Heart right ventricle (tissue), 16 donors: Measurements from ENCODE around the gene REEP1. TPM values are rescaled to one million over a fixed set of nuclear protein-coding genes. Genes with fewer than 3 reads are reported as not detected.

Experiments
- ATAC-seq, 8 donors: fragments of 200-7000 bp; cut with Tn5 transposase; one replicate each; pipeline ENCODE4 v1.9.1; 2020; ENCODE audit warnings: mild to moderate bottlenecking in 8 of 8, moderate library complexity in 8 of 8, moderate number of reproducible peaks in 1 of 8
- DNase-seq, 2 donors: peaks; one replicate each; pipeline ENCODE4 v3.0.0-alpha.2; 2020
- H3K27ac ChIP-seq, 10 donors: fragments of 200-600 bp; sonication (generic) in 2 of 10; one replicate each; pipeline versions ENCODE4 v1.5.0 to v1.8.0; 2020 to 2022; ENCODE audit warnings: mild to moderate bottlenecking in 3 of 10
- H3K27me3 ChIP-seq, 7 donors: fragments of 200-600 bp; one replicate each; pipeline ENCODE4 v1.8.0; 2021 to 2022; ENCODE audit warnings: mild to moderate bottlenecking in 2 of 7
- H3K36me3 ChIP-seq, 9 donors: fragments of 200-600 bp; sonication (generic) in 1 of 9; one replicate each; pipeline versions ENCODE4 v1.5.0 to v1.8.0; 2020 to 2022; ENCODE audit warnings: mild to moderate bottlenecking in 2 of 9
- H3K4me1 ChIP-seq, 9 donors: fragments of 200-600 bp; sonication (generic) in 1 of 9; one replicate each; pipeline versions ENCODE4 v1.5.0 to v1.8.0; 2020 to 2022; ENCODE audit warnings: mild to moderate bottlenecking in 4 of 9
- H3K4me3 ChIP-seq, 10 donors: fragments of 200-600 bp; sonication (generic) in 2 of 10; one replicate each; pipeline versions ENCODE4 v1.5.0 to v1.8.0; 2020 to 2022; ENCODE audit warnings: mild to moderate bottlenecking in 7 of 10, moderate library complexity in 2 of 10
- H3K9me3 ChIP-seq, 11 donors: fragments of 200-600 bp in 10 of 11; sonication (generic) in 2 of 11; one replicate each; pipeline versions ENCODE4 v1.5.0 to v1.8.0; 2013 to 2022; ENCODE audit warnings: mild to moderate bottlenecking in 2 of 11, control low read depth in 1 of 11, moderate library complexity in 1 of 11
- CTCF ChIP-seq, 9 donors: fragments of 200-600 bp; sonication (generic) in 2 of 9; IDR thresholded peaks; one replicate each; pipeline versions ENCODE4 v1.5.0 to v1.8.0; 2021 to 2022; ENCODE audit warnings: antibody characterized with exemption in 9 of 9, mild to moderate bottlenecking in 5 of 9, moderate library complexity in 1 of 9
- WGBS, 2 donors: extraction: QIAGEN DNeasy Blood & Tissue Kit; methylation state at CpG; one replicate each; pipeline ENCODE4 v1.1.7; 2013; ENCODE audit warnings: inconsistent platforms in 1 of 2; 5-methylcytosine and 5-hydroxymethylcytosine counted together
- intact Hi-C, 10 donors: fragments of 100-400 bp; cut with DNase I; formaldehyde crosslinking; loops; one replicate each; pipeline versions ENCODE4 v1.11.1 to v1.14.2; 2022
- polyA plus RNA-seq, 2 donors: library from polyadenylated mRNA; stranded (reverse); fragments of 200-250 nt; gene quantifications; one replicate each; pipeline ENCODE4 v1.2.3, GENCODE V29; 2013
- total RNA-seq, 10 donors: library from RNA; stranded (reverse); fragmentation: NEBNext Ultra II Directional in 3 of 10; extraction: Animal tissue kit (Norgen Biotek cat#: 25700) in 3 of 10; gene quantifications; one replicate each; pipeline versions ENCODE4 v1.2.1 to v1.2.4, GENCODE V29; 2021 to 2023
- donor health status: Arrhythmogenic right ventricular cardiomyopathy.
- donor health status: ischemic (EF 13 %, LVEDD 7.1; RV severe dilation, severe dysfunction).
- donor health status: healthy with polysubstance abuse.
- donor health status: DM: no; HTN: yes; CAD: no.
- donor health status: DM: no; HTN: no; CAD: no.
- donor health status: ischemic (EF 25% LVEDD 6.9; RV normal size, moderate dysfunction).
- donor health status: ischemic (EF 25% LVEDD 5.7; RV mildly dilated, moderate dysfunction).
- donor health status: healthy.
- donor health status: DM: yes; HTN: yes; CAD: no.
- donor health status: Ischemic cardiomyopathy.
- donor health status: ischemic (EF 35%, LVEDD 5.7; RV mildly dilated, moderate dysfunction).
- donor health status: nonischemic (EF 11% LVEDD 7.7; RV severe dilation, severe dysfunction).
- donor health status: DM: yes; HTN: yes; CAD: no.
- donor health status: PGD.
- donor health status: ischemic (EF 29% LVEDD 5.4; RV normal size, mild dysfunction).
- donor health status: nonischemic (EF 23%, LVEDD 6.1; RV moderate dilation, normal function).

Gene REEP1
- total and polyA plus RNA-seq, 12 donors, result 15.2 to 30.5 (median 25.6) TPM

GRCh38 chr2:86176597-86176996, 160.8 kb downstream of the REEP1 start:
- no peaks in the 10 kb centered on the region for H3K27me3 ChIP-seq
- intact Hi-C loops, result no loop called here
- ATAC-seq, result peak in 1 of 8 donors; percentile 38
- H3K4me1 ChIP-seq, result peaks cover 0 to 38% (median 18%) of the 10 kb centered on the region in 9 donors
- no peak for DNase-seq
- TF ChIP-seq CTCF (IDR thresholded peaks at IDR 0.05), result no peak
- no peaks in the 10 kb centered on the region for H3K9me3 ChIP-seq
- no peak overlapping the region for H3K4me3 ChIP-seq
- peak overlapping the region in 2 of 10 donors; percentile 14 to 17 for H3K27ac ChIP-seq
- H3K36me3 ChIP-seq, result peaks cover 0 to 95% (median 40%) of the 10 kb centered on the region in 9 donors

GRCh38 chr2:86175828-86176227, 161.6 kb downstream of the REEP1 start:
- Histone ChIP-seq H3K4me1 (peaks cover 0 to 30% (median 18%) of the 10 kb centered on the region in 9 donors), H3K27ac (peak overlapping the region in 2 of 10 donors; percentile 8 to 17), H3K9me3 (no peaks in the 10 kb centered on the region), H3K4me3 (no peak overlapping the region), H3K36me3 (peaks cover 0 to 99% (median 46%) of the 10 kb centered on the region in 9 donors), H3K27me3 (no peaks in the 10 kb centered on the region)
- intact Hi-C loops, result no loop called here
- WGBS, 2 donors, result 79 to 91% methylated on average over 1 of the region's 1 CpG
- TF ChIP-seq CTCF (IDR thresholded peaks at IDR 0.05), result no peak
- peak in 1 of 8 donors; percentile 27 for ATAC-seq
- no peak for DNase-seq

- ATAC-seq, result no peak
- no peaks in the 10 kb centered on the region for H3K9me3 ChIP-seq
- intact Hi-C loops, result loop anchor here in 2 of 10 donors (5.0 kb wide), 2 partner anchors 37 to 47 kb away; no protein-coding TSS in a partner anchor
- peaks cover 0 to 99% (median 52%) of the 10 kb centered on the region in 9 donors for H3K36me3 ChIP-seq
- H3K4me1 ChIP-seq, result peaks cover 0 to 28% (median 18%) of the 10 kb centered on the region in 9 donors
- no peak for DNase-seq
- no peaks in the 10 kb centered on the region for H3K27me3 ChIP-seq
- 64 to 72% methylated on average over 2 of the region's 2 CpGs for WGBS, 2 donors
- no peak overlapping the region for H3K4me3 ChIP-seq
- no peak overlapping the region for H3K27ac ChIP-seq
- no peak for TF ChIP-seq CTCF (IDR thresholded peaks at IDR 0.05)
Observed at GRCh38 chr2:86174445-86174844, 163.0 kb downstream of the REEP1 start.

- intact Hi-C loops, result loop anchor here in 2 of 10 donors (5.0 kb wide), 2 partner anchors 35 to 45 kb away; no protein-coding TSS in a partner anchor
- ATAC-seq, result no peak
Observed at GRCh38 chr2:86172610-86173009, 164.8 kb downstream of the REEP1 start.

More at GRCh38 chr2:86172610-86173009, 164.8 kb downstream of the REEP1 start:
- peaks cover 0 to 99% (median 57%) of the 10 kb centered on the region in 9 donors for H3K36me3 ChIP-seq
- H3K27me3 ChIP-seq, result no peaks in the 10 kb centered on the region
- H3K9me3 ChIP-seq, result no peaks in the 10 kb centered on the region
- no peak overlapping the region for H3K4me3 ChIP-seq
- peaks cover 0 to 28% (median 18%) of the 10 kb centered on the region in 9 donors for H3K4me1 ChIP-seq
- no peak for DNase-seq
- no peak overlapping the region for H3K27ac ChIP-seq
- TF ChIP-seq CTCF (IDR thresholded peaks at IDR 0.05), result no peak
- 91 to 93% methylated on average over 2 of the region's 2 CpGs for WGBS, 2 donors
